K562 (cell line): ENCODE data around the gene PCMTD2. TPM values are rescaled to one million over a fixed set of nuclear protein-coding genes. Genes with fewer than 3 reads are reported as not detected.
A peak's percentile ranks its signal among the peaks of the same experiment; 100 is the strongest.

Experiments used
- CXXC5 ChIP-seq: fragments of 250-450 bp; sonication (Bioruptor Pico); IDR thresholded peaks from 2 replicates; pipeline ENCODE4 v1.8.0; 2022; ENCODE audit warnings: inconsistent platforms, mild to moderate bottlenecking, moderate library complexity
- GATAD2A ChIP-seq: fragments of 450-650 bp; IDR thresholded peaks from 2 replicates; pipeline ENCODE4 v1.6.1; 2017
- NCOA4 ChIP-seq: fragments of 450-650 bp; IDR thresholded peaks from 2 replicates; pipeline ENCODE4 v1.6.1; 2018; ENCODE audit warnings: mild to moderate bottlenecking; ENCODE audit not compliant: partially characterized antibody
- PCBP1 ChIP-seq: fragments of 200-400 bp; formaldehyde crosslinking; IDR thresholded peaks from 2 replicates; pipeline ENCODE4 v1.6.1; 2018; ENCODE audit warnings: mild to moderate bottlenecking, low read depth, low read length; ENCODE audit not compliant: poor library complexity, severe bottlenecking
- RFX7 ChIP-seq: fragments of 250-450 bp; sonication (Bioruptor Pico); IDR thresholded peaks from 2 replicates; pipeline ENCODE4 v1.5.1; 2021; ENCODE audit warnings: mild to moderate bottlenecking
- SAFB ChIP-seq: fragments of 200-400 bp; formaldehyde crosslinking; IDR thresholded peaks from 2 replicates; pipeline ENCODE4 v1.6.1; 2017; ENCODE audit warnings: low read depth, low read length, borderline replicate concordance
- SMARCC2 ChIP-seq: fragments of 450-650 bp; IDR thresholded peaks from 2 replicates; pipeline ENCODE4 v1.6.1; 2017; ENCODE audit warnings: antibody characterized with exemption, moderate library complexity, mild to moderate bottlenecking, low read depth
- TCF7L2 ChIP-seq: fragments of 150-350 bp; IDR thresholded peaks from 2 replicates; pipeline ENCODE4 v1.6.1; 2016; ENCODE audit warnings: low read depth, mild to moderate bottlenecking, low read length, moderate library complexity
- TEAD1 ChIP-seq, 2 experiments: fragments of 450-650 bp in 1 of 2; sonication (generic) in 1 of 2; formaldehyde crosslinking; IDR thresholded peaks; 2 replicates each; pipeline versions ENCODE4 v1.4.0 to v1.8.0; 2020 to 2022; ENCODE audit warnings: mild to moderate bottlenecking in 2 of 2, missing genetic modification reagents in 1 of 2
- XRCC5 ChIP-seq: fragments of 200-400 bp; formaldehyde crosslinking; IDR thresholded peaks from 2 replicates; pipeline ENCODE4 v1.6.1; 2017; ENCODE audit warnings: low read depth, mild to moderate bottlenecking, low read length
- ZEB2 ChIP-seq: fragments of 450-650 bp; IDR thresholded peaks from 2 replicates; pipeline ENCODE4 v1.6.1; 2016
- ZNF436 ChIP-seq: fragments of 250-450, 450-650 bp; sonication (Bioruptor Pico); formaldehyde crosslinking; IDR thresholded peaks from 2 replicates; pipeline ENCODE4 v1.7.0; 2020; ENCODE audit warnings: mild to moderate bottlenecking
- ZNF780A ChIP-seq: fragments of 250-450 bp; sonication (Bioruptor Pico); IDR thresholded peaks from 2 replicates; pipeline ENCODE4 v1.5.0; 2021; ENCODE audit warnings: mild to moderate bottlenecking
- polyA plus RNA-seq, 8 experiments: library from polyadenylated mRNA; depleted of rRNA in 4 of 8; stranded (reverse) in 5 of 8; unstranded in 3 of 8; fragments of >200 nt; fragmentation: Nextera tagmentation in 2 of 8; fragmentation: Illumina TruSeq in 1 of 8; extraction: Ambion mirVana in 2 of 8; extraction: Trizol in 1 of 8; gene quantifications; 2 replicates each; pipeline versions ENCODE4 v1.2.1 to v1.2.3, GENCODE V29; 2011 to 2014; ENCODE audit warnings: inconsistent platforms in 1 of 8, missing spikeins in 1 of 8
- total RNA-seq, 7 experiments: library from RNA; depleted of rRNA in 6 of 7; stranded (reverse); fragments of >200 nt in 6 of 7; fragmentation: Illumina TruSeq in 2 of 7; extraction: Trizol in 2 of 7; gene quantifications; 2 replicates each; pipeline versions ENCODE4 v1.2.1 to v1.2.3, GENCODE V29; 2011 to 2021; ENCODE audit warnings: low replicate concordance in 1 of 7
- TF ChIP-seq, protein P1 (sequence below), 2 experiments: fragments of 150-350 bp in 1 of 2; IDR thresholded peaks; 2 replicates each; pipeline ENCODE4 v1.6.1; 2012 to 2016; ENCODE audit warnings: low read depth in 2 of 2, low read length in 2 of 2, mild to moderate bottlenecking in 1 of 2, moderate library complexity in 1 of 2
- TF ChIP-seq, protein P2 (sequence below): sonication (generic); formaldehyde crosslinking; IDR thresholded peaks from 2 replicates; pipeline ENCODE4 v1.8.0; 2022; ENCODE audit warnings: missing genetic modification reagents, mild to moderate bottlenecking, borderline replicate concordance
- TF ChIP-seq, protein P3 (sequence below): fragments of 250-450 bp; sonication (Bioruptor Pico); IDR thresholded peaks from 2 replicates; pipeline ENCODE4 v1.8.0; 2021; ENCODE audit warnings: moderate library complexity, mild to moderate bottlenecking, inconsistent platforms
- TF ChIP-seq, protein P4 (sequence below): sonication (generic); formaldehyde crosslinking; IDR thresholded peaks from 2 replicates; pipeline ENCODE4 v1.8.0; 2022; ENCODE audit warnings: missing genetic modification reagents, mild to moderate bottlenecking, borderline replicate concordance
- TF ChIP-seq, protein P5 (sequence below): fragments of 150-350 bp; conservative IDR thresholded peaks from 2 replicates; pipeline ENCODE4 v1.6.1; 2014; ENCODE audit warnings: low read length

Gene PCMTD2
- total and polyA plus RNA-seq, 9 of the 15 experiments (the other 6 are each of a cell fraction or from before 2014, with no cell fraction given) = 11.3 to 49.3 (median 28.4) TPM

DNA sequence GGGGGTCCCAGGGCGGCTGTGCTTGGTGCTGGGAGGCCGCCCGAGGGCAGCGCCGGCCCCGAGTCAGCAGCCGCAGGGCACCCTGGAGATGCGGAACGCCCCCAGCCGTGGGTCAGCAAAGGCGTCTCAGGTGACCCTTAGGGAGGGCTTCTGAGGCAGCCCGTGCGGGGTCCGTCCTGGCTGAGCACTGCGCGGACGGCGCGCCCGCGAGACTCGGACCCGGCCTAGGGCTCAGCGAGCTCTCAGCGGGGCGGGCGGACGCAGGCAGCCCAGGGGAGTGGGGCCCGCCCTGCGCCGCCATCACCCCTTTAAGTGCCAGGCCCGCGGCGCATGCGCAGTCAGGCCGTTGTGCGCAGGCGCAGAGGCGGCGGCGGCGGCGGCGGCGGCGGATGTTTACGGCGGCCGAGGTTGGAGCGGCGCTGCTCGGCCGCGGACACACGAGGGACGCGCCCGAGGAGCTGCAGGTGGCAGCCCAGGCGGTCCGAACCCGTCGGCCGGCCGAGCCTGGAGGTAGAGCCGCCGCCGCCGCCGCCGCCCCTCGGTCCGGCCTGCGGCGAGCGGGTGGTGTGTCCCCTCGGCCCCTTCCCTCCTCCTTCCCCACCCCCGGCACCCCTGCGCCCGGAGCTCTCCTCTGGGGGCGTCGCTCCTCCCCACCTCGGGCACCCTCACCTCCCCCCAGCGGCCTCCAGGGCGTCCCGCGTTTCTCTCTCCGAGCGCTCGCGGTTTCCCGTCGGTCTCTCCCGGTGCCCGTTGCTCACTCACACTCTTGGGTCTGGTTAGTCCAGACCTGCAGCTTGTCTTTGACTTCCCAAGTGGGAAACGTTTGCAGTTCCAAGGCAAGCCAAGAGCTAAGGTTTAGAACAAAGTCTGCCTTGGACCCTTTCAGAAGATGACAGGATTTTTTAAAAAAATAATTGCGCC lies at the start of gene PCMTD2 (continued):
- TF ChIP-seq, protein P1, sequence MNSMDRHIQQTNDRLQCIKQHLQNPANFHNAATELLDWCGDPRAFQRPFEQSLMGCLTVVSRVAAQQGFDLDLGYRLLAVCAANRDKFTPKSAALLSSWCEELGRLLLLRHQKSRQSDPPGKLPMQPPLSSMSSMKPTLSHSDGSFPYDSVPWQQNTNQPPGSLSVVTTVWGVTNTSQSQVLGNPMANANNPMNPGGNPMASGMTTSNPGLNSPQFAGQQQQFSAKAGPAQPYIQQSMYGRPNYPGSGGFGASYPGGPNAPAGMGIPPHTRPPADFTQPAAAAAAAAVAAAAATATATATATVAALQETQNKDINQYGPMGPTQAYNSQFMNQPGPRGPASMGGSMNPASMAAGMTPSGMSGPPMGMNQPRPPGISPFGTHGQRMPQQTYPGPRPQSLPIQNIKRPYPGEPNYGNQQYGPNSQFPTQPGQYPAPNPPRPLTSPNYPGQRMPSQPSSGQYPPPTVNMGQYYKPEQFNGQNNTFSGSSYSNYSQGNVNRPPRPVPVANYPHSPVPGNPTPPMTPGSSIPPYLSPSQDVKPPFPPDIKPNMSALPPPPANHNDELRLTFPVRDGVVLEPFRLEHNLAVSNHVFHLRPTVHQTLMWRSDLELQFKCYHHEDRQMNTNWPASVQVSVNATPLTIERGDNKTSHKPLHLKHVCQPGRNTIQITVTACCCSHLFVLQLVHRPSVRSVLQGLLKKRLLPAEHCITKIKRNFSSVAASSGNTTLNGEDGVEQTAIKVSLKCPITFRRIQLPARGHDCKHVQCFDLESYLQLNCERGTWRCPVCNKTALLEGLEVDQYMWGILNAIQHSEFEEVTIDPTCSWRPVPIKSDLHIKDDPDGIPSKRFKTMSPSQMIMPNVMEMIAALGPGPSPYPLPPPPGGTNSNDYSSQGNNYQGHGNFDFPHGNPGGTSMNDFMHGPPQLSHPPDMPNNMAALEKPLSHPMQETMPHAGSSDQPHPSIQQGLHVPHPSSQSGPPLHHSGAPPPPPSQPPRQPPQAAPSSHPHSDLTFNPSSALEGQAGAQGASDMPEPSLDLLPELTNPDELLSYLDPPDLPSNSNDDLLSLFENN (IDR thresholded peaks at IDR 0.05; ENCODE audit: low read depth in 2 of 2, low read length in 2 of 2) = no peak
- no peak for TF ChIP-seq SMARCC2
- TF ChIP-seq, protein P2, sequence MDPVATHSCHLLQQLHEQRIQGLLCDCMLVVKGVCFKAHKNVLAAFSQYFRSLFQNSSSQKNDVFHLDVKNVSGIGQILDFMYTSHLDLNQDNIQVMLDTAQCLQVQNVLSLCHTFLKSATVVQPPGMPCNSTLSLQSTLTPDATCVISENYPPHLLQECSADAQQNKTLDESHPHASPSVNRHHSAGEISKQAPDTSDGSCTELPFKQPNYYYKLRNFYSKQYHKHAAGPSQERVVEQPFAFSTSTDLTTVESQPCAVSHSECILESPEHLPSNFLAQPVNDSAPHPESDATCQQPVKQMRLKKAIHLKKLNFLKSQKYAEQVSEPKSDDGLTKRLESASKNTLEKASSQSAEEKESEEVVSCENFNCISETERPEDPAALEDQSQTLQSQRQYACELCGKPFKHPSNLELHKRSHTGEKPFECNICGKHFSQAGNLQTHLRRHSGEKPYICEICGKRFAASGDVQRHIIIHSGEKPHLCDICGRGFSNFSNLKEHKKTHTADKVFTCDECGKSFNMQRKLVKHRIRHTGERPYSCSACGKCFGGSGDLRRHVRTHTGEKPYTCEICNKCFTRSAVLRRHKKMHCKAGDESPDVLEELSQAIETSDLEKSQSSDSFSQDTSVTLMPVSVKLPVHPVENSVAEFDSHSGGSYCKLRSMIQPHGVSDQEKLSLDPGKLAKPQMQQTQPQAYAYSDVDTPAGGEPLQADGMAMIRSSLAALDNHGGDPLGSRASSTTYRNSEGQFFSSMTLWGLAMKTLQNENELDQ = no peak; the same call in 1 of the 2 replicates
- TF ChIP-seq TEAD1 (CRISPR knock-in tag; IDR thresholded peaks at IDR 0.05) = peak in 1 of 2 experiments; percentile 95; a peak in 2 of 4 replicates
- TF ChIP-seq GATAD2A = no peak
- TF ChIP-seq ZNF780A (CRISPR knock-in tag) = no peak
- peak; percentile 55 for TF ChIP-seq PCBP1
- TF ChIP-seq, protein P3, sequence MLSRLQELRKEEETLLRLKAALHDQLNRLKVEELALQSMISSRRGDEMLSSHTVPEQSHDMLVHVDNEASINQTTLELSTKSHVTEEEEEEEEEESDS = no peak
- no peak for TF ChIP-seq TCF7L2
- no peak for TF ChIP-seq ZNF436 (CRISPR knock-in tag)
- no peak for TF ChIP-seq ZEB2
- TF ChIP-seq SAFB = no peak
- no peak for TF ChIP-seq RFX7 (CRISPR knock-in tag)
- TF ChIP-seq, protein P4, sequence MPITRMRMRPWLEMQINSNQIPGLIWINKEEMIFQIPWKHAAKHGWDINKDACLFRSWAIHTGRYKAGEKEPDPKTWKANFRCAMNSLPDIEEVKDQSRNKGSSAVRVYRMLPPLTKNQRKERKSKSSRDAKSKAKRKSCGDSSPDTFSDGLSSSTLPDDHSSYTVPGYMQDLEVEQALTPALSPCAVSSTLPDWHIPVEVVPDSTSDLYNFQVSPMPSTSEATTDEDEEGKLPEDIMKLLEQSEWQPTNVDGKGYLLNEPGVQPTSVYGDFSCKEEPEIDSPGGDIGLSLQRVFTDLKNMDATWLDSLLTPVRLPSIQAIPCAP (CRISPR knock-in tag) = no peak
- no peak for TF ChIP-seq NCOA4
- TF ChIP-seq CXXC5 (CRISPR knock-in tag) = peak; percentile 87
- TF ChIP-seq, protein P5, sequence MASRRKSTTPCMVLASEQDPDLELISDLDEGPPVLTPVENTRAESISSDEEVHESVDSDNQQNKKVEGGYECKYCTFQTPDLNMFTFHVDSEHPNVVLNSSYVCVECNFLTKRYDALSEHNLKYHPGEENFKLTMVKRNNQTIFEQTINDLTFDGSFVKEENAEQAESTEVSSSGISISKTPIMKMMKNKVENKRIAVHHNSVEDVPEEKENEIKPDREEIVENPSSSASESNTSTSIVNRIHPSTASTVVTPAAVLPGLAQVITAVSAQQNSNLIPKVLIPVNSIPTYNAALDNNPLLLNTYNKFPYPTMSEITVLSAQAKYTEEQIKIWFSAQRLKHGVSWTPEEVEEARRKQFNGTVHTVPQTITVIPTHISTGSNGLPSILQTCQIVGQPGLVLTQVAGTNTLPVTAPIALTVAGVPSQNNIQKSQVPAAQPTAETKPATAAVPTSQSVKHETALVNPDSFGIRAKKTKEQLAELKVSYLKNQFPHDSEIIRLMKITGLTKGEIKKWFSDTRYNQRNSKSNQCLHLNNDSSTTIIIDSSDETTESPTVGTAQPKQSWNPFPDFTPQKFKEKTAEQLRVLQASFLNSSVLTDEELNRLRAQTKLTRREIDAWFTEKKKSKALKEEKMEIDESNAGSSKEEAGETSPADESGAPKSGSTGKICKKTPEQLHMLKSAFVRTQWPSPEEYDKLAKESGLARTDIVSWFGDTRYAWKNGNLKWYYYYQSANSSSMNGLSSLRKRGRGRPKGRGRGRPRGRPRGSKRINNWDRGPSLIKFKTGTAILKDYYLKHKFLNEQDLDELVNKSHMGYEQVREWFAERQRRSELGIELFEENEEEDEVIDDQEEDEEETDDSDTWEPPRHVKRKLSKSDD = no peak
- no peak for TF ChIP-seq XRCC5
